WTC11 (cell line): Measurements from ENCODE around the gene MAP3K14. TPM values are rescaled to one million over a fixed set of nuclear protein-coding genes. Genes with fewer than 3 reads are reported as not detected.
A peak's percentile ranks its signal among the peaks of the same experiment; 100 is the strongest.

Experiments used
- ATAC-seq: fragments of 200-7000 bp; cut with Tn5 transposase; 2 replicates; pipeline ENCODE4 v1.10.0; 2021; ENCODE audit warnings: mild to moderate bottlenecking, moderate library complexity
- CTCF ChIA-PET: fragments of 300-600 bp; sonication (Branson Sonifier 250); formaldehyde crosslinking; loops from one replicate; lab custom pipeline; 2021; ENCODE audit warnings: antibody characterized with exemption; lab: Charles Lee
- POLR2A ChIA-PET: fragments of 350-600 bp; sonication (Branson Sonifier 250); formaldehyde crosslinking; loops from one replicate; lab custom pipeline; 2021; ENCODE audit warnings: antibody characterized with exemption; lab: Charles Lee
- DNase-seq: peaks from one replicate; pipeline ENCODE4 v3.0.0; 2021; ENCODE audit warnings: low spot score
- H3K27ac Mint-ChIP-seq: 2 replicates; pipeline ENCODE4 v1.8.0; 2021; ENCODE audit warnings: mixed read lengths
- H3K27me3 Mint-ChIP-seq: 2 replicates; pipeline ENCODE4 v1.8.0; 2021; ENCODE audit warnings: low read depth, mild to moderate bottlenecking, moderate library complexity, mixed read lengths
- H3K36me3 Mint-ChIP-seq: 2 replicates; pipeline ENCODE4 v1.8.0; 2021; ENCODE audit warnings: mixed read lengths
- H3K4me1 Mint-ChIP-seq: 2 replicates; pipeline ENCODE4 v1.8.0; 2022; ENCODE audit warnings: mixed read lengths
- H3K4me3 Mint-ChIP-seq: 2 replicates; pipeline ENCODE4 v1.8.0; 2021; ENCODE audit warnings: mild to moderate bottlenecking, moderate library complexity, mixed read lengths
- H3K9me3 Mint-ChIP-seq: 2 replicates; pipeline ENCODE4 v1.8.0; 2021; ENCODE audit warnings: mixed read lengths
- ATF3 ChIP-seq: sonication (generic); formaldehyde crosslinking; conservative IDR thresholded peaks from 2 replicates; pipeline ENCODE4 v1.8.1; 2022; ENCODE audit warnings: mild to moderate bottlenecking, missing genetic modification reagents
- ELF4 ChIP-seq: sonication (generic); formaldehyde crosslinking; IDR thresholded peaks from 2 replicates; pipeline ENCODE4 v1.8.1; 2022; ENCODE audit warnings: low read depth, mild to moderate bottlenecking, moderate library complexity, missing genetic modification reagents
- EMX1 ChIP-seq: fragments of 250-450 bp; sonication (Bioruptor Pico); IDR thresholded peaks from 2 replicates; pipeline ENCODE4 v1.8.0; 2021; ENCODE audit warnings: mild to moderate bottlenecking
- OVOL2 ChIP-seq: fragments of 250-450 bp; sonication (Bioruptor Pico); IDR thresholded peaks from 2 replicates; pipeline ENCODE4 v1.9.0; 2021; ENCODE audit warnings: mild to moderate bottlenecking, borderline replicate concordance
- PRRX2 ChIP-seq: fragments of 250-450 bp; sonication (Bioruptor Pico); IDR thresholded peaks from 2 replicates; pipeline ENCODE4 v1.8.0; 2021; ENCODE audit warnings: mild to moderate bottlenecking
- RORB ChIP-seq: fragments of 250-450 bp; sonication (Bioruptor Pico); IDR thresholded peaks from 2 replicates; pipeline ENCODE4 v1.9.0; 2021; ENCODE audit warnings: mild to moderate bottlenecking
- ZNF512 ChIP-seq: sonication (generic); formaldehyde crosslinking; IDR thresholded peaks from 2 replicates; pipeline ENCODE4 v1.8.1; 2022; ENCODE audit warnings: missing genetic modification reagents, borderline replicate concordance
- total RNA-seq: library from RNA; stranded (reverse); gene quantifications from 3 replicates; pipeline ENCODE4 v1.2.3, GENCODE V29; 2021
- TF ChIP-seq, protein P1 (sequence below): sonication (generic); formaldehyde crosslinking; IDR thresholded peaks from 2 replicates; pipeline ENCODE4 v1.8.0; 2022; ENCODE audit warnings: mild to moderate bottlenecking, missing genetic modification reagents
- TF ChIP-seq, protein P2 (sequence below): sonication (generic); formaldehyde crosslinking; conservative IDR thresholded peaks from 2 replicates; pipeline ENCODE4 v1.8.1; 2023; ENCODE audit warnings: mild to moderate bottlenecking, low read depth, missing genetic modification reagents, moderate library complexity
- TF ChIP-seq, protein P3 (sequence below): fragments of 200-600 bp; IDR thresholded peaks from 2 replicates; pipeline ENCODE4 v1.8.0; 2022; ENCODE audit warnings: antibody characterized with exemption
- TF ChIP-seq, protein P4 (sequence below): sonication (generic); formaldehyde crosslinking; IDR thresholded peaks from 2 replicates; pipeline ENCODE4 v1.8.1; 2023; ENCODE audit warnings: mild to moderate bottlenecking, missing genetic modification reagents, borderline replicate concordance

Gene MAP3K14
- total RNA-seq, 1 experiment from 2014 or later, result 4.0 TPM

GRCh38 chr17:45271603-45272002 is 45.2 kb downstream of the MAP3K14 start:
- no peak overlapping the region for H3K4me3 Mint-ChIP-seq
- DNase-seq, result no peak
- H3K9me3 Mint-ChIP-seq, result no peaks in the 10 kb centered on the region
- POLR2A ChIA-PET, result no interaction called here
- H3K27me3 Mint-ChIP-seq, result no peaks in the 10 kb centered on the region
- TF ChIP-seq OVOL2 (CRISPR knock-in tag) (no peak), RORB (CRISPR knock-in tag) (no peak), EMX1 (CRISPR knock-in tag) (no peak), ZNF512 (no peak), ELF4 (CRISPR knock-in tag) (no peak), ATF3 (CRISPR knock-in tag) (no peak)
- TF ChIP-seq, protein P1, sequence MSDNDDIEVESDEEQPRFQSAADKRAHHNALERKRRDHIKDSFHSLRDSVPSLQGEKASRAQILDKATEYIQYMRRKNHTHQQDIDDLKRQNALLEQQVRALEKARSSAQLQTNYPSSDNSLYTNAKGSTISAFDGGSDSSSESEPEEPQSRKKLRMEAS (CRISPR knock-in tag), result no peak
- TF ChIP-seq, protein P2, sequence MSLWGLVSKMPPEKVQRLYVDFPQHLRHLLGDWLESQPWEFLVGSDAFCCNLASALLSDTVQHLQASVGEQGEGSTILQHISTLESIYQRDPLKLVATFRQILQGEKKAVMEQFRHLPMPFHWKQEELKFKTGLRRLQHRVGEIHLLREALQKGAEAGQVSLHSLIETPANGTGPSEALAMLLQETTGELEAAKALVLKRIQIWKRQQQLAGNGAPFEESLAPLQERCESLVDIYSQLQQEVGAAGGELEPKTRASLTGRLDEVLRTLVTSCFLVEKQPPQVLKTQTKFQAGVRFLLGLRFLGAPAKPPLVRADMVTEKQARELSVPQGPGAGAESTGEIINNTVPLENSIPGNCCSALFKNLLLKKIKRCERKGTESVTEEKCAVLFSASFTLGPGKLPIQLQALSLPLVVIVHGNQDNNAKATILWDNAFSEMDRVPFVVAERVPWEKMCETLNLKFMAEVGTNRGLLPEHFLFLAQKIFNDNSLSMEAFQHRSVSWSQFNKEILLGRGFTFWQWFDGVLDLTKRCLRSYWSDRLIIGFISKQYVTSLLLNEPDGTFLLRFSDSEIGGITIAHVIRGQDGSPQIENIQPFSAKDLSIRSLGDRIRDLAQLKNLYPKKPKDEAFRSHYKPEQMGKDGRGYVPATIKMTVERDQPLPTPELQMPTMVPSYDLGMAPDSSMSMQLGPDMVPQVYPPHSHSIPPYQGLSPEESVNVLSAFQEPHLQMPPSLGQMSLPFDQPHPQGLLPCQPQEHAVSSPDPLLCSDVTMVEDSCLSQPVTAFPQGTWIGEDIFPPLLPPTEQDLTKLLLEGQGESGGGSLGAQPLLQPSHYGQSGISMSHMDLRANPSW (CRISPR knock-in tag), result no peak
- TF ChIP-seq, all 79 proteins: peak for 0
- H3K27ac Mint-ChIP-seq, result no peak overlapping the region
- peaks cover 8% of the 10 kb centered on the region for H3K4me1 Mint-ChIP-seq
- peaks cover 11% of the 10 kb centered on the region; the same call in 1 of the 2 replicates for H3K36me3 Mint-ChIP-seq
- CTCF ChIA-PET, result interaction anchor here (0.6 to 4.8 kb wide), 28 partner anchors 8 to 136 kb away, joined by 3 to 32 read pairs (median 6); partner anchors contain the start of genes ACBD4, MAP3K14 and SPATA32
- ATAC-seq, result no peak

DNA sequence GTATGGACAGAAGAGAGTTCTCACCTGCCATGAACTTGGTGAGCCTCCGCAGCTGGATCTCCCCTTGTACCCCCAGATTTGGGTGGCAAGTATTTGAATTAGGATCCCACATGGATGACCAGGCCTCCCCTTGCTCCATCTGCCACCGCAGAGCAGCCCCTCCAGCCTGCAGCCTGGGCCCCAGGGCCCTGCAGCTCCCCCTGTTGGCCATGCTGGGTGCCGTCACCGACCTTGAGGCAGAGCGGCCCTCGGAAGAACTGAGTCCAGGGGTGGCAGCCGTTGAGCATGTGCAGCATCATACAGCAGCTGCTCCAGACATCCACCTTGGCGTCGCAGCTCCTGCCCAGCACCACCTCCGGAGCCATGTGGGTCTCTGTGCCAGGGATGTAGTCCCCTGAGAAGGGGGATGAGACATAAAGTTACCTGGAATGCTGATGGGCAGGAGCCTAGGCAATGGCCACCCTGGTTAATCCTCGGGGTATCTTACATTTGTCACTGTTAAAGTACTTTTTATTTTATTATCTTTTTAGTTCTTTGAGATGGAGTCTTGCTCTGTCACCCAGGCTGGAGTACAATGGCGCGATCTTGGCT is 45.9 kb downstream of the MAP3K14 start:
- ATAC-seq (peak; percentile 94), DNase-seq (peak; percentile 81)
- H3K4me3 Mint-ChIP-seq, result no peak overlapping the region
- peaks cover 11% of the 10 kb centered on the region; the same call in 1 of the 2 replicates for H3K36me3 Mint-ChIP-seq
- peaks cover 8% of the 10 kb centered on the region for H3K4me1 Mint-ChIP-seq
- CTCF ChIA-PET, result interaction anchor here (0.6 to 4.8 kb wide), 35 partner anchors 8 to 369 kb away, joined by 3 to 32 read pairs (median 5); partner anchors contain the start of genes MAP3K14 and SPATA32
- TF ChIP-seq, protein P3, sequence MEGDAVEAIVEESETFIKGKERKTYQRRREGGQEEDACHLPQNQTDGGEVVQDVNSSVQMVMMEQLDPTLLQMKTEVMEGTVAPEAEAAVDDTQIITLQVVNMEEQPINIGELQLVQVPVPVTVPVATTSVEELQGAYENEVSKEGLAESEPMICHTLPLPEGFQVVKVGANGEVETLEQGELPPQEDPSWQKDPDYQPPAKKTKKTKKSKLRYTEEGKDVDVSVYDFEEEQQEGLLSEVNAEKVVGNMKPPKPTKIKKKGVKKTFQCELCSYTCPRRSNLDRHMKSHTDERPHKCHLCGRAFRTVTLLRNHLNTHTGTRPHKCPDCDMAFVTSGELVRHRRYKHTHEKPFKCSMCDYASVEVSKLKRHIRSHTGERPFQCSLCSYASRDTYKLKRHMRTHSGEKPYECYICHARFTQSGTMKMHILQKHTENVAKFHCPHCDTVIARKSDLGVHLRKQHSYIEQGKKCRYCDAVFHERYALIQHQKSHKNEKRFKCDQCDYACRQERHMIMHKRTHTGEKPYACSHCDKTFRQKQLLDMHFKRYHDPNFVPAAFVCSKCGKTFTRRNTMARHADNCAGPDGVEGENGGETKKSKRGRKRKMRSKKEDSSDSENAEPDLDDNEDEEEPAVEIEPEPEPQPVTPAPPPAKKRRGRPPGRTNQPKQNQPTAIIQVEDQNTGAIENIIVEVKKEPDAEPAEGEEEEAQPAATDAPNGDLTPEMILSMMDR, result peak; percentile 79
- TF ChIP-seq, protein P4, sequence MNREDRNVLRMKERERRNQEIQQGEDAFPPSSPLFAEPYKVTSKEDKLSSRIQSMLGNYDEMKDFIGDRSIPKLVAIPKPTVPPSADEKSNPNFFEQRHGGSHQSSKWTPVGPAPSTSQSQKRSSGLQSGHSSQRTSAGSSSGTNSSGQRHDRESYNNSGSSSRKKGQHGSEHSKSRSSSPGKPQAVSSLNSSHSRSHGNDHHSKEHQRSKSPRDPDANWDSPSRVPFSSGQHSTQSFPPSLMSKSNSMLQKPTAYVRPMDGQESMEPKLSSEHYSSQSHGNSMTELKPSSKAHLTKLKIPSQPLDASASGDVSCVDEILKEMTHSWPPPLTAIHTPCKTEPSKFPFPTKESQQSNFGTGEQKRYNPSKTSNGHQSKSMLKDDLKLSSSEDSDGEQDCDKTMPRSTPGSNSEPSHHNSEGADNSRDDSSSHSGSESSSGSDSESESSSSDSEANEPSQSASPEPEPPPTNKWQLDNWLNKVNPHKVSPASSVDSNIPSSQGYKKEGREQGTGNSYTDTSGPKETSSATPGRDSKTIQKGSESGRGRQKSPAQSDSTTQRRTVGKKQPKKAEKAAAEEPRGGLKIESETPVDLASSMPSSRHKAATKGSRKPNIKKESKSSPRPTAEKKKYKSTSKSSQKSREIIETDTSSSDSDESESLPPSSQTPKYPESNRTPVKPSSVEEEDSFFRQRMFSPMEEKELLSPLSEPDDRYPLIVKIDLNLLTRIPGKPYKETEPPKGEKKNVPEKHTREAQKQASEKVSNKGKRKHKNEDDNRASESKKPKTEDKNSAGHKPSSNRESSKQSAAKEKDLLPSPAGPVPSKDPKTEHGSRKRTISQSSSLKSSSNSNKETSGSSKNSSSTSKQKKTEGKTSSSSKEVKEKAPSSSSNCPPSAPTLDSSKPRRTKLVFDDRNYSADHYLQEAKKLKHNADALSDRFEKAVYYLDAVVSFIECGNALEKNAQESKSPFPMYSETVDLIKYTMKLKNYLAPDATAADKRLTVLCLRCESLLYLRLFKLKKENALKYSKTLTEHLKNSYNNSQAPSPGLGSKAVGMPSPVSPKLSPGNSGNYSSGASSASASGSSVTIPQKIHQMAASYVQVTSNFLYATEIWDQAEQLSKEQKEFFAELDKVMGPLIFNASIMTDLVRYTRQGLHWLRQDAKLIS (CRISPR knock-in tag), result no peak
- no peak for TF ChIP-seq PRRX2 (CRISPR knock-in tag)
- H3K27ac Mint-ChIP-seq, result no peak overlapping the region
- no peaks in the 10 kb centered on the region for H3K27me3 Mint-ChIP-seq
- POLR2A ChIA-PET, result interaction anchor here (0.6 kb wide), 1 partner anchor 68 kb away, joined by 3 read pairs; no protein-coding TSS in a partner anchor
- H3K9me3 Mint-ChIP-seq, result no peaks in the 10 kb centered on the region
